IMR-90 (cell line): Measurements from ENCODE around the gene PRKAR1B. TPM values are rescaled to one million over a fixed set of nuclear protein-coding genes. Genes with fewer than 3 reads are reported as not detected.

Experiments
- ATAC-seq: fragments of 200-7000 bp; cut with Tn5 transposase; 2 replicates; pipeline ENCODE4 v1.9.1; 2020; ENCODE audit warnings: low read depth, mild to moderate bottlenecking, moderate library complexity
- BruUV-seq: library from RNA; stranded (reverse); fragments of 400-500 nt; replicated peaks from 2 replicates; lab custom pipeline; 2021; lab: Mats Ljungman, UMichigan
- CTCF ChIA-PET: fragments of 300-600 bp; formaldehyde crosslinking; extraction: SDS; loops from one replicate; lab custom pipeline; 2021; ENCODE audit warnings: antibody characterized with exemption; lab: Yijun Ruan, JAX
- POLR2A ChIA-PET: fragments of 300-600 bp; sonication (Branson Sonifier 250); formaldehyde crosslinking; loops from one replicate; lab custom pipeline; 2022; ENCODE audit warnings: antibody characterized with exemption; ENCODE audit not compliant: unreplicated experiment; lab: Charles Lee
- DNase-seq: peaks from one replicate; pipeline ENCODE4 v3.0.0; 2013
- H2AFZ ChIP-seq: replicated peaks from 2 replicates; pipeline ENCODE3; 2013; ENCODE audit warnings: low read length, mild to moderate bottlenecking; ENCODE audit not compliant: poor library complexity
- H2AK5ac ChIP-seq: 2 replicates; pipeline ENCODE4 v1.6.1; 2013; ENCODE audit warnings: low read depth, low read length, inconsistent platforms
- H2AK9ac ChIP-seq: replicated peaks from 2 replicates; pipeline ENCODE3; 2013; ENCODE audit warnings: mild to moderate bottlenecking, low read depth, low read length, moderate library complexity; ENCODE audit not compliant: poor library complexity
- H2BK120ac ChIP-seq: 2 replicates; pipeline ENCODE4 v1.6.1; 2013; ENCODE audit warnings: low read depth, low read length, inconsistent platforms
- H2BK15ac ChIP-seq: 3 replicates; pipeline ENCODE4 v1.6.1; 2013; ENCODE audit warnings: low read depth, low read length, inconsistent platforms
- H2BK20ac ChIP-seq: 2 replicates; pipeline ENCODE4 v1.6.1; 2013; ENCODE audit warnings: low read depth, mild to moderate bottlenecking, inconsistent platforms, low read length, moderate library complexity
- H2BK5ac ChIP-seq: 2 replicates; pipeline ENCODE4 v1.6.1; 2013; ENCODE audit warnings: mild to moderate bottlenecking, low read depth, low read length, inconsistent platforms; ENCODE audit not compliant: poor library complexity, severe bottlenecking
- H3K14ac ChIP-seq: replicated peaks from 2 replicates; pipeline ENCODE4 v1.6.1; 2013; ENCODE audit warnings: low read depth, low read length, inconsistent platforms
- H3K18ac ChIP-seq: 2 replicates; pipeline ENCODE4 v1.6.1; 2013; ENCODE audit warnings: low read depth, low read length, control low read depth
- H3K23ac ChIP-seq: 2 replicates; pipeline ENCODE4 v1.6.1; 2013; ENCODE audit warnings: low read depth, low read length, inconsistent platforms
- H3K27ac ChIP-seq: 2 replicates; pipeline ENCODE4 v1.5.1; 2013; ENCODE audit warnings: mild to moderate bottlenecking, control low read depth, low read length; ENCODE audit not compliant: insufficient read depth
- H3K27me3 ChIP-seq: 2 replicates; pipeline ENCODE4 v1.6.1; 2013; ENCODE audit warnings: low read length; ENCODE audit not compliant: control insufficient read depth, insufficient read depth
- H3K36me3 ChIP-seq: 2 replicates; pipeline ENCODE4 v1.6.1; 2013; ENCODE audit warnings: low read length, mixed read lengths; ENCODE audit not compliant: control insufficient read depth, insufficient read depth
- H3K4ac ChIP-seq: 2 replicates; pipeline ENCODE4 v1.6.1; 2013; ENCODE audit warnings: low read depth, low read length, inconsistent platforms
- H3K4me1 ChIP-seq: 2 replicates; pipeline ENCODE4 v1.6.1; 2013; ENCODE audit warnings: low read length, mixed read lengths; ENCODE audit not compliant: control insufficient read depth, insufficient read depth
- H3K4me2 ChIP-seq: 2 replicates; pipeline ENCODE4 v1.6.1; 2013; ENCODE audit warnings: low read depth, mild to moderate bottlenecking, control low read depth, low read length, moderate library complexity
- H3K4me3 ChIP-seq: 2 replicates; pipeline ENCODE4 v1.5.1; 2013; ENCODE audit warnings: low read depth, mild to moderate bottlenecking, control low read depth, low read length, moderate library complexity; ENCODE audit not compliant: insufficient read depth
- H3K56ac ChIP-seq: 2 replicates; pipeline ENCODE4 v1.6.1; 2013; ENCODE audit warnings: low read length, inconsistent platforms; ENCODE audit not compliant: insufficient read depth; ENCODE audit errors: extremely low read depth
- H3K79me1 ChIP-seq, 2 experiments: 2 replicates each; pipeline ENCODE4 v1.6.1; 2013; ENCODE audit warnings: low read length in 2 of 2, inconsistent platforms in 1 of 2, low read depth in 1 of 2
- H3K9ac ChIP-seq: 2 replicates; pipeline ENCODE4 v1.6.1; 2013; ENCODE audit warnings: low read depth, low read length, control low read depth
- H3K9me1 ChIP-seq: 2 replicates; pipeline ENCODE4 v1.6.1; 2013; ENCODE audit warnings: low read length, inconsistent platforms; ENCODE audit not compliant: insufficient read depth
- H3K9me3 ChIP-seq: 2 replicates; pipeline ENCODE4 v1.6.1; 2013; ENCODE audit warnings: low read length; ENCODE audit not compliant: control insufficient read depth, insufficient read depth
- H4K20me1 ChIP-seq: 2 replicates; pipeline ENCODE4 v1.6.1; 2013; ENCODE audit warnings: low read length, inconsistent platforms; ENCODE audit not compliant: insufficient read depth
- H4K5ac ChIP-seq: 2 replicates; pipeline ENCODE4 v1.6.1; 2013; ENCODE audit warnings: mild to moderate bottlenecking, low read depth, low read length, control low read depth
- H4K8ac ChIP-seq, 2 experiments: 2 replicates each; pipeline ENCODE4 v1.6.1; 2013; ENCODE audit warnings: low read depth in 2 of 2, low read length in 2 of 2, control low read depth in 1 of 2, inconsistent platforms in 1 of 2
- H4K91ac ChIP-seq: 2 replicates; pipeline ENCODE4 v1.6.1; 2013; ENCODE audit warnings: low read depth, low read length, inconsistent platforms; ENCODE audit not compliant: insufficient read depth
- CHD1 ChIP-seq: IDR thresholded peaks from 2 replicates; pipeline ENCODE4 v1.6.1; 2012; ENCODE audit warnings: low read depth, low read length, improper control_type of control experiment
- CTCF ChIP-seq: conservative IDR thresholded peaks from 2 replicates; pipeline ENCODE4 v1.5.1; 2012; ENCODE audit warnings: mild to moderate bottlenecking, low read depth, low read length, improper control_type of control experiment
- ELK1 ChIP-seq: fragments of 150-350 bp; IDR thresholded peaks from 2 replicates; pipeline ENCODE4 v1.6.1; 2016; ENCODE audit warnings: low read depth, mild to moderate bottlenecking, low read length, moderate library complexity, borderline replicate concordance
- MAZ ChIP-seq: IDR thresholded peaks from 2 replicates; pipeline ENCODE4 v1.6.1; 2012; ENCODE audit warnings: low read depth, mild to moderate bottlenecking, low read length, improper control_type of control experiment, moderate library complexity, borderline replicate concordance
- POLR2A ChIP-seq: IDR thresholded peaks from 2 replicates; pipeline ENCODE4 v1.6.1; 2012; ENCODE audit warnings: mild to moderate bottlenecking, low read depth, low read length
- RAD21 ChIP-seq: IDR thresholded peaks from 2 replicates; pipeline ENCODE4 v1.6.1; 2012; ENCODE audit warnings: low read length, improper control_type of control experiment
- RFX5 ChIP-seq: IDR thresholded peaks from 2 replicates; pipeline ENCODE4 v1.8.0; 2012; ENCODE audit warnings: low read depth, mild to moderate bottlenecking, low read length, moderate library complexity
- USF2 ChIP-seq: fragments of 150-350 bp; IDR thresholded peaks from 2 replicates; pipeline ENCODE4 v1.6.1; 2017; ENCODE audit warnings: mild to moderate bottlenecking, antibody characterized with exemption, low read length, low read depth
- WGBS, 2 experiments: methylation state at CpG; one replicate each; pipeline versions ENCODE4 v1.1.5 to v1.1.7; 2013; ENCODE audit warnings: missing lambda C conversion rate in 2 of 2; ENCODE audit not compliant: insufficient read length in 1 of 2; ENCODE audit errors: extremely low coverage in 2 of 2; 5-methylcytosine and 5-hydroxymethylcytosine counted together
- dilution Hi-C: fragments of 300-500 bp; cut with HindIII; formaldehyde crosslinking; loops from one replicate; pipeline ENCODE4 v1.14.3; 2018; ENCODE audit warnings: low sequenced_read_pairs; ENCODE audit not compliant: unreplicated experiment
- in situ Hi-C: fragments of 300-500 bp; cut with MboI; formaldehyde crosslinking; loops from 3 replicates; pipeline ENCODE4 v1.14.3; 2019; ENCODE audit warnings: low sequenced_read_pairs, inconsistent platforms, mixed read lengths
- intact Hi-C: fragments of 100-400 bp; cut with micrococcal nuclease; formaldehyde crosslinking; loops from 2 replicates; pipeline ENCODE4 v1.10.0; 2022
- polyA plus RNA-seq, 3 experiments: library from polyadenylated mRNA; depleted of rRNA; stranded (reverse); fragments of >200 nt; gene quantifications; 2 replicates each; pipeline ENCODE4 v1.2.3, GENCODE V29; 2012; ENCODE audit warnings: low replicate concordance in 1 of 3
- total RNA-seq: library from RNA; depleted of rRNA; stranded (reverse); fragments of >200 nt; gene quantifications from 2 replicates; pipeline ENCODE4 v1.2.3, GENCODE V29; 2012

Gene PRKAR1B
- total and polyA plus RNA-seq, 2 of the 4 experiments (the other 2 are of a cell fraction): 15.2 to 20.2 TPM

- Histone ChIP-seq H2AFZ (peak within 1 kb of the TSS; percentile 91), H3K9me3 (no peaks in the 10 kb centered on the region), H3K4me3 (peak within 1 kb of the TSS; percentile 77), H2AK5ac (peak within 1 kb of the TSS; percentile 24; the same call in 1 of the 2 replicates), H3K4me2 (peak within 1 kb of the TSS; percentile 61), H3K18ac (no peak within 1 kb of the TSS), H2AK9ac (peak within 1 kb of the TSS; percentile 92), H3K36me3 (no peaks in the 10 kb centered on the region), H3K4ac (no peak within 1 kb of the TSS; the same call in 1 of the 2 replicates), H3K14ac (peak within 1 kb of the TSS; percentile 63; the same call in 1 of the 2 replicates), H2BK120ac (no peak within 1 kb of the TSS), H3K9ac (peak within 1 kb of the TSS; percentile 42; the same call in 1 of the 2 replicates), H4K20me1 (no peaks in the 10 kb centered on the region; the same call in 1 of the 2 replicates), H3K9me1 (no peaks in the 10 kb centered on the region), H4K91ac (no peak within 1 kb of the TSS), H3K79me1 (peaks cover 0 to 12% of the 10 kb centered on the region in 2 experiments; a peak in 1 of 4 replicates), H3K56ac (no peak within 1 kb of the TSS), H3K23ac (no peak within 1 kb of the TSS), H2BK5ac (peak within 1 kb of the TSS; percentile 11), H4K5ac (no peak within 1 kb of the TSS), H2BK20ac (no peak within 1 kb of the TSS), H3K27ac (no peak within 1 kb of the TSS; the same call in 1 of the 2 replicates), H4K8ac (no peak within 1 kb of the TSS), H3K4me1 (peaks cover 5% of the 10 kb centered on the region; the same call in 1 of the 2 replicates), H3K27me3 (peaks cover 36% of the 10 kb centered on the region), H2BK15ac (no peak within 1 kb of the TSS)
- TF ChIP-seq USF2: no peak
- no peak for TF ChIP-seq ELK1
- TF ChIP-seq RAD21: 0 out of 2 replicates have a peak, but pooled peaks have one; percentile 11
- no peak for TF ChIP-seq CHD1
- no peak for TF ChIP-seq RFX5
- peak; percentile 23; the same call in 1 of the 2 replicates for TF ChIP-seq CTCF
- TF ChIP-seq POLR2A: 0 out of 2 replicates have a peak, but pooled peaks have one; percentile 12
- TF ChIP-seq MAZ: 0 out of 2 replicates have a peak, but pooled peaks have one; percentile 17
- DNase-seq: peak; percentile 39
- intact Hi-C loops (loop anchor here (1.0 to 10.0 kb wide), 3 partner anchors 208 to 355 kb away; partner anchors contain the start of genes DNAAF5, GET4 and PRKAR1B), in situ Hi-C loops (no loop called here), dilution Hi-C loops (no loop called here)
- WGBS, 2 experiments: 0% methylated on average over 8 of the region's 132 CpGs; no CpG with 5 or more reads in 1 of the 2 experiments
- BruUV-seq: no TSS peak
- ATAC-seq: peak; percentile 50
- ChIA-PET CTCF (interaction anchor here (1.0 to 1.1 kb wide), 3 partner anchors 23 to 203 kb away, joined by 3 read pairs; no protein-coding TSS in a partner anchor), POLR2A (no interaction called here)
These were observed 207.3 kb downstream of the PRKAR1B start, which contains the start of gene PDGFA for GRCh38 chr7:519484-520390. PDGFA (minus strand) TSS chr7:519846; CDS start chr7:519001, 845 bp downstream.
